ENCODE measurements around the gene TUBB. TPM values are rescaled to one million over a fixed set of nuclear protein-coding genes. Genes with fewer than 3 reads are reported as not detected.

The TUBB gene
- total RNA-seq, 2 donors from 2014 or later: 172 to 243 TPM

DNA sequence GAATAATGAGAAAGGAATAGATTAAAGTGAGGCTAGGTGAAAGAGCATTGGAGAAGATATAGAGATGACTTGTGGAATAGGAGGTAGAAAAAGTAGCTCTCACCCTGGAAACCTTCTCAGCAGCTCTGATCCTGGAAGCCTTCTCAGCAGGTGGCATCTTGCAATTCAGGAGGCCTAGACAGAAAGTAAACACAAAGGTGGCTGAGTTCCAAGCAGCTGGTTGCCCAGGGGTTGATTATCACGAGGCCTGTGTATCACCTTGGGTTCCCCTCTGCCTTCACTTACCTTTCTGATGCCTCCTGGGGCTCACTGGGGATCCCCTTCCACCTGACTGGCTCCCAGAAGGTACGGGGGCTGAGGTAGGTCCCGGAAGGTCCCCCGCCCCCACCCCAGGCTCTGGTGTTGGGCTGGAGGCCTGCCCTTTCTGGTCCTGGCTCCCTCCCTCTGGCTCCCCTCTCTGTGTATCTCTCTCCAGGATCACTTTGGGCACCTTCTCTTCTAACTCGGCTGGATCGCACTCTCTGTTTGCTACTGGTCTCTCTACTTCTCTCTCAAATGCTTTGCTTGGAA lies 12.8 kb upstream of the TUBB start:
- no peak for TF ChIP-seq CTCF (IDR thresholded peaks at IDR 0.05)
- H3K4me3 ChIP-seq: no peak overlapping the region
- H3K27ac ChIP-seq: no peak overlapping the region
- no peak for ATAC-seq (ENCODE audit: insufficient number of reproducible peaks, low FRiP score, low read depth)
- H3K9me3 ChIP-seq: no peaks in the 10 kb centered on the region
- peaks cover 45% of the 10 kb centered on the region for H3K36me3 ChIP-seq
- no peak for DNase-seq (ENCODE audit: low spot score)
- H3K4me1 ChIP-seq (ENCODE audit: control insufficient read depth in 1 of 2, low read depth in 2 of 2): no peaks in the 10 kb centered on the region
- H3K27me3 ChIP-seq (replicated peaks; ENCODE audit: insufficient read depth): no peaks in the 10 kb centered on the region

GRCh38 chr6:30709101-30709868 lies 10.9 kb upstream of the TUBB start:
- Histone ChIP-seq H3K9me3 (no peaks in the 10 kb centered on the region), H3K4me1 (ENCODE audit: control insufficient read depth in 1 of 2, low read depth in 2 of 2) (no peaks in the 10 kb centered on the region), H3K27ac (no peak overlapping the region), H3K27me3 (replicated peaks; ENCODE audit: insufficient read depth) (no peaks in the 10 kb centered on the region), H3K4me3 (no peak overlapping the region), H3K36me3 (peaks cover 63% of the 10 kb centered on the region)
- no peak for ATAC-seq (ENCODE audit: insufficient number of reproducible peaks, low FRiP score, low read depth)
- no peak for DNase-seq (ENCODE audit: low spot score)
- no peak for TF ChIP-seq CTCF (IDR thresholded peaks at IDR 0.05)

- DNase-seq (ENCODE audit: low spot score) (no peak), ATAC-seq (ENCODE audit: insufficient number of reproducible peaks, low FRiP score, low read depth) (no peak)
- no peaks in the 10 kb centered on the region for H3K27me3 ChIP-seq (replicated peaks; ENCODE audit: insufficient read depth)
- peaks cover 0 to 9% of the 10 kb centered on the region in 2 donors for H3K4me1 ChIP-seq (ENCODE audit: control insufficient read depth in 1 of 2, low read depth in 2 of 2)
- no peak overlapping the region for H3K4me3 ChIP-seq
- H3K9me3 ChIP-seq: no peaks in the 10 kb centered on the region
- H3K27ac ChIP-seq: no peak overlapping the region
- no peak for TF ChIP-seq CTCF (IDR thresholded peaks at IDR 0.05)
- peaks cover 60% of the 10 kb centered on the region for H3K36me3 ChIP-seq
Observed at GRCh38 chr6:30711758-30712380, 8.3 kb upstream of the TUBB start.

- Histone ChIP-seq H3K9me3 (no peaks in the 10 kb centered on the region), H3K27ac (no peak overlapping the region), H3K36me3 (peaks cover 56% of the 10 kb centered on the region), H3K4me1 (ENCODE audit: control insufficient read depth in 1 of 2, low read depth in 2 of 2) (peaks cover 0 to 9% of the 10 kb centered on the region in 2 donors), H3K4me3 (no peak overlapping the region), H3K27me3 (replicated peaks; ENCODE audit: insufficient read depth) (no peaks in the 10 kb centered on the region)
- ATAC-seq (ENCODE audit: insufficient number of reproducible peaks, low FRiP score, low read depth): no peak
- no peak for TF ChIP-seq CTCF (IDR thresholded peaks at IDR 0.05)
- DNase-seq (ENCODE audit: low spot score): no peak
Observed at GRCh38 chr6:30712441-30712945, 7.7 kb upstream of the TUBB start.

DNA sequence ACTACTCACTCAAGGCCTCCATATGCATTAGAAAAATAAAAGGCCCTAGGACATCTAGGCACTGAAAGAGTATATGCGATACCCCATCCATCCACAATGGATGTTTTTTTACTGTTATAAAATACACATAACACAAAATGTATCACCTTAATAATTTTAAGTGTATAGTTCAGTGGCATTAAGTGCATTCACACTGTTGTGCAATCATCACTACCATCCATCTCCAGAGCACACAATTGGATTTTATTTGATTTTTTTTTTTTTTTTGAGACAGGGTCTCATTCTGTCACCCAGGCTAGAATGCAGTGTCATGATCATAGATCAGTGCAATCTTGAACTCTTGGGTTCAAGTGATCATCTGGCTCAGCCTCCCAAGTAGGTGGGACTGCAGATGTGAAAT lies 5.9 kb upstream of the TUBB start:
- Histone ChIP-seq H3K9me3 (no peaks in the 10 kb centered on the region), H3K4me1 (ENCODE audit: control insufficient read depth in 1 of 2, low read depth in 2 of 2) (peaks cover 5 to 21% of the 10 kb centered on the region in 2 donors), H3K27ac (no peak overlapping the region), H3K4me3 (no peak overlapping the region), H3K36me3 (peaks cover 44% of the 10 kb centered on the region), H3K27me3 (replicated peaks; ENCODE audit: insufficient read depth) (no peaks in the 10 kb centered on the region)
- TF ChIP-seq CTCF (IDR thresholded peaks at IDR 0.05): no peak
- DNase-seq (ENCODE audit: low spot score) (no peak), ATAC-seq (ENCODE audit: insufficient number of reproducible peaks, low FRiP score, low read depth) (no peak)
